COLO668 (cell line): ENCODE results near the gene EPS8.

ENCODE experiments used
- DNase-seq: peaks from one replicate; lab custom pipeline; 2025; ENCODE audit not compliant: unreplicated experiment; lab: John Stamatoyannopoulos, UW

EPS8 gene

DNA sequence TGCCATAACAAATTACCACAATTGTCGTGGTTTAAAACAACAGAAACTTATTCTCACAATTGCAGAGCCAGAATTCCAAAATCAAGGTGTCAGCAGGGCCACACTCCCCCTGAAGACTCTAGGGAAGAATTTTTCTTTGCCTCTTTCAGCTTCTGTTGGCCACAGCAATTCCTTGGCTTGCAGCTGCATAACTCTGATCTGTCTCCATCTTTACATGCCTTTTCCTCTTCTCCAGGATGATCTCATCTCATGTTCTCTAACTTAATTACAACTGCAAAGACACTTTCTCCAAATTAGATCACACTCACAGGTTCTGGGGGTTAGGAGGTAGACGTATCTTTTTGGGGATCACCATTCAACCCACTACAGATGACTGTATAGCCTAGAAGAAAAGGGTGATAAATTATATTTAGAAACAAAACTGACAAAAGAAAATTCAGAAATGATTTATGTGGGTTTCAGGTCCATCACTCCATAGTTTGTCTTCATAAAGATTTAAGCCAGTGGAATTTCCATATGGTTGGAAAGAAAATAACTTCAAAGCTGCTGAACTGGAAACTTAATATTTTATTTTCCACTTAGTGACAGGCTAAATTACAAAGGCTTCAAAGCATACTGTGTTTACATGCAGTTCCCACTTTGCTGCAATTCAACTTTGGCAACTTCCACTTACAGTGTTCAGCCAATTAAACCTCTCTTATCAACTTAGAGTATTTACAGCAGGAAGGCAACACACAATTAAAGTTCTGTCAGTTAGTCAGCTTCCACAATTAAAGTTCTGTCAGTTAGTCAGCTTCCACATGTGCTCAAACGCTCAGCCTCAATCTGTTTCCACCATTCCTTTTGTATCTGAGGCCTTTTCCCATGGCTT lies 213.3 kb downstream of the EPS8 start:
- no peak for DNase-seq

DNA sequence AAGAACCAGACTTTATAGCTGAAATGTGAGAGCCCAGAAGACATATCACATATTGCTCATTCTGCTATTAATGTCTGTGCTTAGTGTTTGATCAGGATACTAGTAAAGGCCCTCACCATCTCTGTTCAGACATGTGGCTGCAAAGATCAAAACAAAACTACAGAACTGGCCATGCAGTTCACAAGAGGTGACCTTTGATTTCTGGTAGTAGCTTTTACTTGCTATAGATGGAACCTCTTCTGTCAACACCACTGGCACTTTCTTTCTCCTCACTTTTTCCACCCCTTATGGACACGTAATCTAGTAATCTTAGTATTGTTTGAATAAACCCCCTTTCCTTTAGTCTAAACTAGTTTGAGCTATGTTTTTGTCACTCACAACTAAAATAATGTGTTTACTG lies 214.8 kb downstream of the EPS8 start:
- no peak for DNase-seq
